ENCODE measurements around the gene NT5C2. TPM values are rescaled to one million over a fixed set of nuclear protein-coding genes. Genes with fewer than 3 reads are reported as not detected.
A peak's percentile ranks its signal among the peaks of the same experiment; 100 is the strongest.

NT5C2 gene
- total and polyA plus RNA-seq, 10 donors = 21.7 to 115 (median 89.6) TPM

GRCh38 chr10:103235775-103236174 lies 42.7 kb upstream of the NT5C2 start:
- 93 to 99% (median 94%) methylated on average over 2 of the region's 2 CpGs for WGBS, 5 donors
- intact Hi-C loops (cut with DNase I; ENCODE audit: low total_unique reads) = no loop called here
- no peak for DNase-seq
- Histone ChIP-seq H3K27me3 (replicated peaks in 1 of 7) (no peaks in the 10 kb centered on the region), H3K36me3 (no peaks in the 10 kb centered on the region), H3K4me3 (no peak overlapping the region), H3K27ac (no peak overlapping the region), H3K4me1 (peaks cover 0 to 40% (median 14%) of the 10 kb centered on the region in 6 donors), H3K9me3 (no peaks in the 10 kb centered on the region)
- TF ChIP-seq POLR2AphosphoS5 (IDR thresholded peaks at IDR 0.05) = no peak
- TF ChIP-seq CTCF (IDR thresholded peaks at IDR 0.05 in 8 of 11, conservative IDR thresholded peaks at IDR 0.05 in 3 of 11) = no peak
- no peak for TF ChIP-seq POLR2A (IDR thresholded peaks at IDR 0.05)

- Histone ChIP-seq H3K27ac (peak overlapping the region in 1 of 8 donors; percentile 9), H3K9me3 (no peaks in the 10 kb centered on the region), H3K4me1 (peaks cover 0 to 11% (median 0%) of the 10 kb centered on the region in 6 donors), H3K27me3 (replicated peaks in 1 of 7) (no peaks in the 10 kb centered on the region), H3K4me3 (no peak overlapping the region), H3K36me3 (no peaks in the 10 kb centered on the region)
- DNase-seq = no peak
- WGBS, 5 donors = 64 to 68% (median 67%) methylated on average over 7 of the region's 7 CpGs
- intact Hi-C loops (cut with DNase I; ENCODE audit: low total_unique reads) = no loop called here
- TF ChIP-seq CTCF (IDR thresholded peaks at IDR 0.05 in 8 of 11, conservative IDR thresholded peaks at IDR 0.05 in 3 of 11) = no peak
- TF ChIP-seq POLR2A (IDR thresholded peaks at IDR 0.05) = no peak
Observed at GRCh38 chr10:103232772-103233488, 39.9 kb upstream of the NT5C2 start.

- intact Hi-C loops (cut with DNase I; ENCODE audit: low total_unique reads) = no loop called here
- TF ChIP-seq POLR2A (IDR thresholded peaks at IDR 0.05) = no peak
- no peak for TF ChIP-seq POLR2AphosphoS5 (IDR thresholded peaks at IDR 0.05)
- no peak for TF ChIP-seq CTCF (IDR thresholded peaks at IDR 0.05 in 8 of 11, conservative IDR thresholded peaks at IDR 0.05 in 3 of 11)
- Histone ChIP-seq H3K27ac (no peak overlapping the region), H3K4me3 (no peak overlapping the region), H3K27me3 (replicated peaks in 1 of 7) (no peaks in the 10 kb centered on the region), H3K36me3 (no peaks in the 10 kb centered on the region), H3K4me1 (peaks cover 0 to 10% (median 0%) of the 10 kb centered on the region in 6 donors), H3K9me3 (no peaks in the 10 kb centered on the region)
- no peak for DNase-seq
- 74 to 89% (median 85%) methylated on average over 3 of the region's 3 CpGs for WGBS, 5 donors
Observed at GRCh38 chr10:103232131-103232673, 39.1 kb upstream of the NT5C2 start.

GRCh38 chr10:103231047-103231551 lies 38.0 kb upstream of the NT5C2 start:
- Histone ChIP-seq H3K4me3 (no peak overlapping the region), H3K27ac (peak overlapping the region in 1 of 8 donors; percentile 13), H3K27me3 (replicated peaks in 1 of 7) (no peaks in the 10 kb centered on the region), H3K36me3 (no peaks in the 10 kb centered on the region), H3K9me3 (no peaks in the 10 kb centered on the region), H3K4me1 (peaks cover 0 to 21% (median 0%) of the 10 kb centered on the region in 6 donors)
- intact Hi-C loops (cut with DNase I; ENCODE audit: low total_unique reads) = no loop called here
- TF ChIP-seq POLR2A (IDR thresholded peaks at IDR 0.05) = no peak
- TF ChIP-seq POLR2AphosphoS5 (IDR thresholded peaks at IDR 0.05) = no peak
- 68 to 78% (median 74%) methylated on average over 4 of the region's 4 CpGs for WGBS, 5 donors
- no peak for DNase-seq
